Measurements from ENCODE around the gene GSG1L.

The GSG1L gene

GRCh38 chr16:28091656-28092055 lies 28.1 kb upstream of the GSG1L start:
- no peak for DNase-seq (ENCODE audit: low read depth in 2 of 2)

- DNase-seq (ENCODE audit: low read depth in 2 of 2), result no peak
These were observed 27.3 kb upstream of the GSG1L start for GRCh38 chr16:28090646-28091377.

- no peak for DNase-seq (ENCODE audit: low read depth in 2 of 2)
These were observed 26.5 kb upstream of the GSG1L start for GRCh38 chr16:28089992-28090365.

- no peak for DNase-seq (ENCODE audit: low read depth in 2 of 2)
These were observed 25.9 kb upstream of the GSG1L start for GRCh38 chr16:28089205-28089991.

- no peak for DNase-seq (ENCODE audit: low read depth in 2 of 2)
These were observed 24.3 kb upstream of the GSG1L start for GRCh38 chr16:28087675-28088300.

- no peak for DNase-seq (ENCODE audit: low read depth in 2 of 2)
These were observed 23.7 kb upstream of the GSG1L start for GRCh38 chr16:28087140-28087660.

- DNase-seq (ENCODE audit: low read depth in 2 of 2), result no peak
These were observed 22.9 kb upstream of the GSG1L start for GRCh38 chr16:28086186-28087139.

GRCh38 chr16:28085389-28086171 lies 22.1 kb upstream of the GSG1L start:
- DNase-seq (ENCODE audit: low read depth in 2 of 2), result no peak

GRCh38 chr16:28084209-28084608 lies 20.7 kb upstream of the GSG1L start:
- no peak for DNase-seq (ENCODE audit: low read depth in 2 of 2)

GRCh38 chr16:28082624-28083023 lies 19.1 kb upstream of the GSG1L start:
- DNase-seq (ENCODE audit: low read depth in 2 of 2), result no peak

- no peak for DNase-seq (ENCODE audit: low read depth in 2 of 2)
These were observed 18.0 kb upstream of the GSG1L start for GRCh38 chr16:28081391-28081968.

GRCh38 chr16:28078261-28078660 lies 14.7 kb upstream of the GSG1L start:
- no peak for DNase-seq (ENCODE audit: low read depth in 2 of 2)

GRCh38 chr16:28073836-28074235 lies 10.3 kb upstream of the GSG1L start:
- no peak for DNase-seq (ENCODE audit: low read depth in 2 of 2)

GRCh38 chr16:28072087-28072486 lies 8.6 kb upstream of the GSG1L start:
- no peak for DNase-seq (ENCODE audit: low read depth in 2 of 2)

- no peak for DNase-seq (ENCODE audit: low read depth in 2 of 2)
These were observed 6.7 kb upstream of the GSG1L start for GRCh38 chr16:28069971-28070794.

- DNase-seq (ENCODE audit: low read depth in 2 of 2), result no peak
These were observed 5.5 kb upstream of the GSG1L start for GRCh38 chr16:28068976-28069375.

GRCh38 chr16:28067604-28068379 lies 4.3 kb upstream of the GSG1L start:
- DNase-seq (ENCODE audit: low read depth in 2 of 2), result no peak

GRCh38 chr16:28064706-28065249 lies 1.3 kb upstream of the GSG1L start:
- DNase-seq (ENCODE audit: low read depth in 2 of 2), result no peak
